GM21390 (cell line): ENCODE data around the gene TUBA1C.

Experiments
- ATAC-seq: cut with Tn5 transposase; IDR thresholded peaks from one replicate; pipeline ENCODE4 v1.9.1; 2021; ENCODE audit not compliant: unreplicated experiment

The TUBA1C gene

DNA sequence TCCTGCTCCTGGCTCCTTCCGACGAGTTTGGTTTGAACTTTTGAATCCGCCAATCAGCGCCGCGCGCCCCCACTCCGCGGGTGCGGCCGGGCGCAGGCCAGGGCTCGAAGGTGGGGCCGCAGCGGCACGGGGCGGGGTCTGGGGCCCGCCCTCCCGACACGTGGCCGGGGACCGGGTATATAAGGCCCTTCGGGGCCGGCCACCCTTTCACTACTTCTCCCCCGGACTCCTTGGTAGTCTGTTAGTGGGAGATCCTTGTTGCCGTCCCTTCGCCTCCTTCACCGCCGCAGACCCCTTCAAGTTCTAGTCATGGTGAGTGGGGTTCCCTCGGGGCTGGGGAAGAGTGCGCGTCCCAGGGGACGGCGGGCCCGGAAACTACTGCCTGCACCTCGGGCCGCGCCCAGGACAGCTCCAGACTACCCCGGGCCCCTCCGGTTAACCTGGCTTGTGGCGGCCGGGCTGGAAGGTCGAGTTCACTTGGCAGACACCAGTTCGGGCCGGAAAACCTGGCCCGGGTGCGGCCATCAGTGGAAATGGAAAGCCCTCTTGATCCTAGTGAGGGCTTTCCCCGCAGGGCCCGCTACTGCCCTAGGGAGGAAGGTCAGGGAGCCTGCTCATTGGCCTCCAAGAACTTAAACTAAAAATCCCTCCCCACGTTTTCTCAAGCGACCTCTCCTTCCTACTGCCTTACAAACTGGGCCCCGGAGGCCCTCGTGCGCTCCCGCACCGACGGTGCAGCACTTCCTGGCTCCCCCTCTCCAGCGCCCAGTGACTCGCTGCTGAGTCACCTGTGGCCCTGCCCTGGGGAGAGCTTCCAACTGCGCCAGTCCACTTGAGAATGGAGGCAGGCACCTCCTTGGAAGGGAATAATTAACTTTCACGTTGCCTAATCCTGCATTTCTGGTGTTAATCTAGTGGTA lies at the start of gene TUBA1C:
TSS of gene TUBA1C (plus strand) at position 210 of the 920 bp plus-strand sequence. CDS start at position 310, 100 bp downstream.
- ATAC-seq: peak; percentile 84

GRCh38 chr12:49219417-49220026 lies 45.4 kb upstream of the TUBA1C start:
- no peak for ATAC-seq

- ATAC-seq: no peak
Observed at GRCh38 chr12:49220972-49221371, 43.9 kb upstream of the TUBA1C start.

- no peak for ATAC-seq
Observed at GRCh38 chr12:49223122-49223521, 41.8 kb upstream of the TUBA1C start.

DNA sequence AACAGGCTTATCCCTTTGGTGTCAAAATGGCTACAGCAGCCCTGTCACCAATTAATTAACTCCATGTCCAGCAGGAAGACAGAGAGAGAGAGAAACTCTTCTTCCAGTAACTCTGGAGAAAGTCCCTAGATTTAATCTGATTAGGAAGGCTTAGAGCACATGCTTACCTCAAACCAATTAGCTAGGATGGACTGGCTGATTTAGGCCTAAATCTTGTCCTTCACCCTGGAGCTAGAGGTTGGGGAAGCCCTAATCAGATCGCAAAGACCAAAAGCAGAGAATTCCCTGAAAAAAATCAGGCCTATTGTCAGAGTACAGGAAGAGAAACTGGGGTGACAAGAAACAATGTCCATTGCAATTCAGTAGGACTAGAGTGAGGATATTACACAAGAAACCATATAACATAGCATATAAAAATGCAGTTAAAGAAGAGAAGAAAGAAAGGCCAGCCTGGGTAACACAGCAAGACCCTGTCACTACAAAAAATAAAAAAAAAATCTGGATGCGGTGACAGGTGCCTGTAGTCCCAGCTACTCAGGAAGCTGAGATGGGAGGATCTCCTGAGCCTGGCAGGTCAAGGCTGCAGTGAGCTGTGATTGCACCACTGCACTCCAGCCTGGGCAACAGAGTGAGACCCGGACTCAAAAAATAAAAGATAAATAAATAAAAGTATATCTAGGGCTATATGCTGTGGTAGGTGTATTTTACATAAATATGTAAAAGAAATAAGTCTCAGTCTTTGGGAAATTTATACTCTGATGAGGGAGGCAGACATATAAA lies 41.1 kb upstream of the TUBA1C start:
- ATAC-seq: no peak

DNA sequence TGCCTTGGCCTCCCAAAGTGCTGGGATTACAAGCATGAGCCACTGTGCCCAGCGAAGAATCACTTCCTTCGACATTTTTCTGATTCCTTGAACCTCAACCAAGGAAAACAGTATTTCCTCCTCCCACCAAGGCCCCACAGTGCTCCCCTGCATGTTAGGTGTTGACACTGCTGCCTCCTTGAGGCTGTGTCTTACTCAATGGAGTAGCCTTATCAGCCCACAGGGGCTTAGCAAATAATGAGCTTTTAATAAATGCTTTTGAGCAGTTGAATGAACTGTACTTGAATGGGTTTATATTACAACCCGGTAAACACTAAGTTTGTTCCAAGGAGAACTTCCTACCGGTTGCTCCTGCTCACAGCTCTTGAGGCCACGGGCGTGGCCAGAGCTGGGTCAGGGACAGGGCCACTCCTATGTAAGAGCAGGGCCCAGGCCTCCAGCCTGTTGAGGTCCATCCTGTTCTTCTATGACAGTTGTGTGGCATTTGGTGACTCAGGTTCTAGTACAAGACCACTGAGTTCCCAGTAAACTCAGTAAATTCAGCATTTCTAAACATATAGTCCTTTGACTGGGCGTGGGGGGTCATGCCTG lies 39.2 kb upstream of the TUBA1C start:
- no peak for ATAC-seq

DNA sequence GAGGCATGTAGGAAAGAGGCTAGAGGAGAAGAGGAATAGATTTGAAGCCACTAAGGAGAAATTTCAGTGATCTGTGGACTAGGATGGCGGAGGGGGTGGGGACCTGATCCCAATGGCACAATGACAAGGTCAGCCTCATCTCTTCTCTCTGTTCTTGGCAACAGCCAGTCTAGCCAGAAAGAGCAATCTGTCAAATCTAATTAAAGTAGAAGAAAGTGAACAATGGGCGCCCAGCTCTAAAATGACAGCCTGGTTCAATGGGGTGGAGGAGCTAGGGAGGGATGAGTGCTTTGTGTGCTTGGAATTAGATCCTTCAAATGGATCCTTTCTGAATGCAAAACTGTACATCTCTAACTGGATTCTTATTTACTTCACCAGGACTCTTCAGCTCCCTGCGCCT lies 37.2 kb upstream of the TUBA1C start:
- no peak for ATAC-seq

DNA sequence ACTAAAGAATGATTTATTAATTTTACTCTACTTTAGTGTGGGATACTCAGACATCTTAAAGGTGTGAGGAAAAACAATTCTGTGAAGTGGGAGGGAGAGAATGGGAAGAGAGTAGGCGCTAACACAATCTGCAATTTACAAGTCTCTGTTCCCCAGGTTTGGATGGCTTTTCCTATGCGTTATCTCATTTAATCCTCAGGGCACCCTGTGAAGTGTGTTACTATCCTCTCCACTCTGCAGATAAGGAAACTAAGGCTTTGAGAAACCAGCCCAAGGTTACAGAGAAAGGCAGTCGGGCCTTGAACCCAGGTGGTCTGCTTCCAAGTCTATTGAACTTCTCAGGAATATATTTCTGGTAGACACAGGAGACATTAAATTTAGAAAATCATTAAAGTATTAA lies 36.2 kb upstream of the TUBA1C start:
- ATAC-seq: no peak

- no peak for ATAC-seq
Observed at GRCh38 chr12:49230176-49230804, 34.6 kb upstream of the TUBA1C start.

- ATAC-seq: no peak
Observed at GRCh38 chr12:49230805-49231194, 34.1 kb upstream of the TUBA1C start.

- no peak for ATAC-seq
Observed at GRCh38 chr12:49231878-49232655, 32.8 kb upstream of the TUBA1C start.

DNA sequence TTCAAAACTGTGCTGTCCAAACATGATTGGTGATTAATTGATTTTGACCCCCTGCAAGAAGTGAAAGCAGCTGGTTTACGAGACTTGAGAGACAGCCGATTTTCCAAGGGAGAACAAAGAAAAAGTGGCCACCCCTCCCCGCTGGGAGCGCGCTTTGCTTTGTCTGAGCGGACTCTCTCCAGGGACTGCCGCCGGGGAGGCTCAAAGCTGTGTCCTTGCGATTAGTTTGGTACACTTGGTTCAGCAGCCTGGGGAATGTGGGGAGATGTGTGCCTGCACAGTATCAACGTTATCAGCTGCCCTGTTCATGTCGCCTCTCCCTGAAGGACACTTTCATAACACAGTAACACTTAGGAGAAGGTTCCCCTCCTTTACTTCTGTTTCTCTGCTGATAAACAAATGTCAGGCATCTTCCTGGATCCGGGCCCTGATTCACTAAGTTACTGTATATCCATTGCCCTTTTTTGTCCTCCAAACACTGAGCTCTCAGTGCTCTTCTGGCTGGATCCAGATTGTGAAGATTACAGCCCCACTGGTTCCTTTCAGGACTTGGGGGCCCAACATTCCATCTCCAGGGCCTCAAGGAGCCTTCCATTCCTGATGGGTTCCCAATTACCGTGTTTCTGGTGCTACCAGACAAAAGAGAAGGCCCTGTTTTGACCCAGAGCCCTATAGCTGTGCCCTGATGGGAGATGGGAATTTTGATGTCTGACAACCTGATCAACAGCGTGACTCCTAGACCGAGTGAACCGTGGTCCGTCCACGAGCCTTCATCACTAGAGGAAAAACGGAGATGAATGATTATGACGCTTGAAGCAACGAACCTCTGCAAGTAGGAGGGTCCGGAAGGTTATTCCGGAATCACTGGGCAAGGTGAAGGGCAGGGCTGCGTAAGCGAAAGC lies 31.7 kb upstream of the TUBA1C start:
- no peak for ATAC-seq

GRCh38 chr12:49233842-49234526 lies 30.9 kb upstream of the TUBA1C start:
- no peak for ATAC-seq

DNA sequence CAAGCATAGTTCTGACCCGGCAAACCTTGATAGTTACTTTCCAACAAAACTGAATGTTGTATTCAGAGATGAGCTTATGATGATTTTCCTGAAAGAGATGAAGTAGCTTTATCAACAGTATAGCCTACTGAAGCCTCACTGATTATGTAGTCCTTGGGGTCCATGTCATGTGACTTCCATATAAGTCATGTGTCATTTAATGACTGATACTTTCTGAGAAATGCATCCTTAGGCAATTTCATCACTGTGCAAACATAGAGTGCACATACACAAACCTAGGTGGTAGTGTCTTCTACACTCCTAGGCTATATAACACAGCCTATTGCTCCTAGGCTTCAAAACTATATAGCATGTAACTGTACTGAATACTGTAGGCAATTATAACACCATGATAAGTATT lies 28.5 kb upstream of the TUBA1C start:
- no peak for ATAC-seq

DNA sequence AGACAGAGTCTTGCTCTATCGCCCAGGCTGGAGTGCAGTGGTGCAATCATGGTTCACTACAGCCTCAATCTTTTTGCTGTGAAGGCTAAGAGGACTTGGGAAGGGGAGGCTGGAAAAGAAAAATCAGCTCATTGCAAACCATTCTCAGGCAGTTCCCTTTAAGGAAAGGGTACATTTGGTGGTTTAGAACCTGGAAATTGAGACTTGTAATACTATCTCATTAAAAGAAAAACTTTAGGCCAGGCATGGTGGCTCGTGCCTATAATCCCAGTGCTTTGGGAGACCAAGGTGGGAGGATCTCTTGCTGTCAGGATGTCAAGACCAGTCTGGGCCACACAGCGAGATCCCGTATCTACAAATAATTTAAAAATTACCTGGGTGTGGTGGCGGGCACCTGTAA lies 21.3 kb upstream of the TUBA1C start:
- ATAC-seq: no peak

DNA sequence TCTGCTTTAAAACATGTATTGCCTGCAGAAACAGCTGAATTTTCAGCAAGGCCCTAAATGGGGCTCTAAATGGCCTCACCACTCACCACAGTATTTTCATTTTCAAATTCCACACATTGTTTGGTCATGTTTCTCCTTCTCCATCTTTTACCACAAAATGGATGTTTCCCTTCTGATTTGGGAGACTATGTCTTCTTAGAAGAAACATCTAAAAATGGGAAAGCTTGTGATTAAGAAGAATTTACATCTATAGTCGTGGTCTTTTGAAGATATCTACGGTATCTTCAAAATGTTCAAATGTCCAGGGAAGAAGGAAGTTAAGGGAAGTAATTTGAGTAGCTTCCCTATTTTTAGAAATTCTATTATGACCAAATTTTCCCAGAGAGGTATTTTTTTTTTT lies 20.7 kb upstream of the TUBA1C start:
- ATAC-seq: no peak

- ATAC-seq: no peak
Observed at GRCh38 chr12:49251357-49251756, 13.5 kb upstream of the TUBA1C start.

DNA sequence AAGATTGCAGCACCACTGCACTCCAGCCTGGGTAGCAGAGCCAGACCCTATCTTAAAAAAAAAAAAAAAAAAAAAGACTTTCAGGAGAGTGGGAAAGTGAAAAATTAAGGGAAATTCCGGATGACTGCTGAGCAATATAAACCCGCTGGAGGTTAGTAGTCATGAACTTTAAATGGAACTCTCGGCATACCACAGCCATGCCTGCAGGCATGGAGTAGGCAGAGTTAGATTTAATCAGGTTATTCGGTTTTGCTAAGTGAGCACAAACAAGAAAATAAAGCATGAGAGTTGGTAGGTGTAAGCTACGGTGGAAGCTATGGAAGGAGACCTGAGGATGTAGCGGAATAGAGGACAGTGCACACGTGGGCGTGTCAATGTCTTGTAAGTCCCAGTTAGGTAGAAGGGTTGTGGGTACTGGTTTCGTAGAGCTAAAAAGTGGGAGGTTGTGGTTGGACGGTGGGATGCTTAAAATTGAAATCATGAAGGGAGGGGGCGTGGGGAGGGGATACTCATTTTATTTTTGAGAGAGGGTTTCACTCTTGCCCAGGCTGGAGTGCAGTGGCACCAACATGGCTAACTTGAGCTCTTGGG lies 11.8 kb upstream of the TUBA1C start:
- no peak for ATAC-seq
